A549 (cell line): ENCODE data around the gene DCBLD1. TPM values are rescaled to one million over a fixed set of nuclear protein-coding genes. Genes with fewer than 3 reads are reported as not detected.

Experiments used
- ATAC-seq, 2 experiments: fragments of 200-7000 bp in 1 of 2; fragments of >200 bp in 1 of 2; cut with Nextera tagmentation in 1 of 2; cut with Tn5 transposase in 1 of 2; 3 replicates each; pipeline versions ENCODE4 v1.8.0 to v1.9.1; 2018 to 2020; ENCODE audit warnings: mild to moderate bottlenecking in 1 of 2, moderate library complexity in 1 of 2
- CTCF ChIA-PET: fragments of 300-600 bp; sonication (Branson Sonifier 250); formaldehyde crosslinking; extraction: SDS; loops from one replicate; lab custom pipeline; 2021; ENCODE audit warnings: antibody characterized with exemption, inconsistent platforms; lab: Yijun Ruan, JAX
- POLR2A ChIA-PET: fragments of 350-600 bp; formaldehyde crosslinking; extraction: SDS; loops from one replicate; lab custom pipeline; 2021; ENCODE audit warnings: antibody characterized with exemption, inconsistent platforms; lab: Yijun Ruan, JAX
- DNase-seq, 2 experiments: peaks; one replicate each; pipeline versions ENCODE4 v3.0.0 to v3.0.0-alpha.2; 2011 to 2016; ENCODE audit warnings: low read depth in 1 of 2, low spot score in 1 of 2
- FAIRE-seq: peaks from 2 replicates; lab custom pipeline; 2011; peaks lifted over from hg19 to GRCh38; lab: Jason Lieb, UNC
- H3K27ac ChIP-seq, 2 experiments: fragments of >200 bp; sonication (Bioruptor Twin); formaldehyde crosslinking; 3 replicates each; pipeline ENCODE4 v1.5.1; 2016 to 2017
- H3K4me1 ChIP-seq: fragments of >200 bp; sonication (Bioruptor Twin); formaldehyde crosslinking; 3 replicates; pipeline ENCODE4 v1.6.1; 2016
- H3K4me2 ChIP-seq: fragments of >200 bp; sonication (Bioruptor Twin); formaldehyde crosslinking; 3 replicates; pipeline ENCODE4 v1.6.1; 2016
- H3K4me3 ChIP-seq: fragments of >200 bp; sonication (Bioruptor Twin); formaldehyde crosslinking; 3 replicates; pipeline ENCODE4 v1.5.1; 2016
- H3K9me3 ChIP-seq: fragments of >200 bp; sonication (Bioruptor Twin); formaldehyde crosslinking; 3 replicates; pipeline ENCODE4 v1.6.1; 2016
- CBX2 ChIP-seq: fragments of 200-600 bp; sonication (generic); IDR thresholded peaks from 2 replicates; pipeline ENCODE4 v1.6.1; 2016; ENCODE audit warnings: low read depth, mild to moderate bottlenecking, borderline replicate concordance
- EHF ChIP-seq: fragments of 250-450 bp; sonication (Bioruptor Pico); IDR thresholded peaks from 2 replicates; pipeline ENCODE4 v1.5.0; 2020; ENCODE audit warnings: mild to moderate bottlenecking
- HDAC2 ChIP-seq: fragments of 200-600 bp; sonication (generic); IDR thresholded peaks from 2 replicates; pipeline ENCODE4 v1.6.1; 2016
- HOXB5 ChIP-seq: fragments of 250-450 bp; sonication (Bioruptor Pico); IDR thresholded peaks from 2 replicates; pipeline ENCODE4 v1.5.0; 2020; ENCODE audit warnings: mild to moderate bottlenecking, moderate library complexity
- MAFK ChIP-seq: fragments of 450-650 bp; IDR thresholded peaks from 2 replicates; pipeline ENCODE4 v1.6.1; 2014; ENCODE audit not compliant: partially characterized antibody
- NPAS2 ChIP-seq: fragments of 250-450 bp; sonication (Bioruptor Pico); IDR thresholded peaks from 2 replicates; pipeline ENCODE4 v1.8.0; 2022; ENCODE audit warnings: mild to moderate bottlenecking, moderate library complexity, borderline replicate concordance
- RCOR1 ChIP-seq: fragments of 150-350 bp; IDR thresholded peaks from 2 replicates; pipeline ENCODE4 v1.6.1; 2014; ENCODE audit warnings: antibody characterized with exemption, low read length, low read depth
- RNF2 ChIP-seq: fragments of 200-600 bp; sonication (generic); IDR thresholded peaks from 2 replicates; pipeline ENCODE4 v1.6.1; 2016; ENCODE audit warnings: low read depth, mild to moderate bottlenecking, antibody characterized with exemption, moderate library complexity, borderline replicate concordance
- WGBS: methylation state at CpG from one replicate; pipeline ENCODE4 v1.1.6; 2017; ENCODE audit errors: missing lambda C conversion rate; 5-methylcytosine and 5-hydroxymethylcytosine counted together
- polyA plus RNA-seq, 4 experiments: library from polyadenylated mRNA; depleted of rRNA in 3 of 4; stranded (reverse); fragments of >200 nt; fragmentation: RNase III in 1 of 4; extraction: RNeasy Plus Mini Kit Qiagen cat#74134 plus additional on column Dnase treatment in 1 of 4; gene quantifications; 2 replicates in 3 of 4; 3 replicates in 1 of 4; pipeline ENCODE4 v1.2.3, GENCODE V29; 2011 to 2017
- small RNA-seq, 6 experiments: library from RNA; depleted of rRNA; stranded (forward); fragments of <200 nt; gene quantifications; one replicate each; pipeline ENCODE3, GENCODE V24; 2012

Gene DCBLD1
- polyA plus RNA-seq, 2 of the 4 experiments (the other 2 are of a cell fraction) = 49.1 to 60.4 TPM

DNA sequence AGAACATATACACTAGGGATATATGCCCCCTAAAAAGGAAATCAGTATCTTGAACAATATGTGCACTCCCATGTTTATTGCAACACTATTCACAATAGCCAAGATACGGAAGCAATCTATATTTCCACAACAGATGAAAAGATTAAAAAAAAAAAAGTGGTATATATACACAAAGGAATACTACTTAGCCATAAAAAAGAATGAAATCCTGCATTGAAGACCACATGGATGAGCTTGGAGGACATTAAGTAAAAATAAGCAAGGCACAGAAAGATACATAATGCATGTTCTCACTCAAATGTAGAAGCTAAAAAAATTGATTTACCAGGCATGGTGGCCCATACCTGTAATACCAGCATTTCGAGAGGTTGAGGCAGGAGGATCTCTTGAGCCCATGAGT, 115.3 kb downstream of the DCBLD1 start:
- POLR2A ChIA-PET = no interaction called here
- no peak for FAIRE-seq
- Histone ChIP-seq H3K9me3 (peaks cover 12% of the 10 kb centered on the region; the same call in 2 of the 3 replicates), H3K27ac (no peak overlapping the region), H3K4me1 (peaks cover 8% of the 10 kb centered on the region; the same call in 1 of the 3 replicates), H3K4me2 (no peak overlapping the region), H3K4me3 (no peak overlapping the region)
- ATAC-seq = no peak
- DNase-seq = no peak
- CTCF ChIA-PET = interaction anchor here (0.6 kb wide), 1 partner anchor 32 kb away, joined by 3 read pairs; no protein-coding TSS in a partner anchor
- 85% methylated on average over 2 of the region's 2 CpGs for WGBS
- TF ChIP-seq EHF (no peak), RCOR1 (no peak), RNF2 (no peak), NPAS2 (no peak), HOXB5 (no peak), HDAC2 (no peak), MAFK (no peak), CBX2 (no peak)

Small RNAs within 50 kb of the gene (small RNA-seq; reads per million reads assigned to genes)
- 0 to 2.4 (median 0.13) reads per million in 6 experiments for gene RNU6-253P

Other genes starting within 250 kb of the DCBLD1 start
- gene VGLL2, start 217.1 kb upstream of the DCBLD1 start, polyA plus RNA-seq (2011; rRNA removed) = not detected in 2 replicates
- gene VGLL2, start 217.1 kb upstream of the DCBLD1 start, polyA plus RNA-seq (2017; fragmentation: RNase III; extraction: RNeasy Plus Mini Kit Qiagen cat#74134 plus additional on column Dnase treatment) = not detected in 3 replicates
- gene ROS1, start 56.7 kb upstream of the DCBLD1 start, polyA plus RNA-seq (2011; rRNA removed) = 0.18 and 0.26 TPM in 2 replicates
- gene ROS1, start 56.7 kb upstream of the DCBLD1 start, polyA plus RNA-seq (2017; fragmentation: RNase III; extraction: RNeasy Plus Mini Kit Qiagen cat#74134 plus additional on column Dnase treatment) = 0.17 to 0.18 TPM (median 0.17 TPM) in 3 replicates
- gene GOPC, start 119.8 kb downstream of the DCBLD1 start, polyA plus RNA-seq (2011; rRNA removed) = 27.8 and 38.9 TPM in 2 replicates
- 30.7 to 33.1 TPM (median 33.0 TPM) in 3 replicates for gene GOPC, start 119.8 kb downstream of the DCBLD1 start, polyA plus RNA-seq (2017; fragmentation: RNase III; extraction: RNeasy Plus Mini Kit Qiagen cat#74134 plus additional on column Dnase treatment)
- gene NUS1, start 192.8 kb downstream of the DCBLD1 start, polyA plus RNA-seq (2011; rRNA removed) = 24.7 and 25.5 TPM in 2 replicates
- 22.5 to 23.0 TPM (median 22.7 TPM) in 3 replicates for gene NUS1, start 192.8 kb downstream of the DCBLD1 start, polyA plus RNA-seq (2017; fragmentation: RNase III; extraction: RNeasy Plus Mini Kit Qiagen cat#74134 plus additional on column Dnase treatment)